Parathyroid adenoma (tissue), 2 donors: Measurements from ENCODE around the gene PRMT9.

Source experiments
- H2AFZ ChIP-seq: fragments of 300-600 bp; sonication (generic); one replicate; pipeline ENCODE4 v1.7.0; 2017; ENCODE audit warnings: antibody characterized with exemption, mild to moderate bottlenecking
- H3K27ac ChIP-seq: fragments of 300-600 bp; sonication (generic); one replicate; pipeline ENCODE4 v1.7.0; 2017
- H3K27me3 ChIP-seq: fragments of 300-600 bp; sonication (generic); one replicate; pipeline ENCODE4 v1.7.0; 2017; ENCODE audit warnings: low read length; ENCODE audit not compliant: control insufficient read depth, insufficient read depth
- H3K36me3 ChIP-seq: fragments of 300-600 bp; sonication (generic); one replicate; pipeline ENCODE4 v1.7.0; 2017; ENCODE audit warnings: low read length; ENCODE audit not compliant: control insufficient read depth, insufficient read depth
- H3K4me1 ChIP-seq: fragments of 300-600 bp; sonication (generic); one replicate; pipeline ENCODE4 v1.7.0; 2017; ENCODE audit warnings: control low read depth
- H3K4me2 ChIP-seq: fragments of 300-600 bp; sonication (generic); one replicate; pipeline ENCODE4 v1.7.0; 2017; ENCODE audit warnings: low read length
- H3K4me3 ChIP-seq: fragments of 300-600 bp; sonication (generic); one replicate; pipeline ENCODE4 v1.7.0; 2017; ENCODE audit warnings: low read depth, low read length
- H3K79me2 ChIP-seq: fragments of 300-600 bp; sonication (generic); one replicate; pipeline ENCODE4 v1.7.0; 2017; ENCODE audit warnings: control low read depth
- H3K9ac ChIP-seq: fragments of 300-600 bp; sonication (generic); one replicate; pipeline ENCODE4 v1.7.0; 2017; ENCODE audit warnings: mild to moderate bottlenecking
- H3K9me3 ChIP-seq: fragments of 300-600 bp; sonication (generic); one replicate; pipeline ENCODE4 v1.7.0; 2017; ENCODE audit warnings: low read length; ENCODE audit not compliant: control insufficient read depth
- TF ChIP-seq, protein P1 (sequence below): fragments of 300-600 bp; sonication (generic); IDR thresholded peaks from one replicate; pipeline ENCODE4 v1.7.0; 2017; ENCODE audit warnings: antibody characterized with exemption, mild to moderate bottlenecking
- donor health status: primary hyperparathyroidism.

The PRMT9 gene

DNA sequence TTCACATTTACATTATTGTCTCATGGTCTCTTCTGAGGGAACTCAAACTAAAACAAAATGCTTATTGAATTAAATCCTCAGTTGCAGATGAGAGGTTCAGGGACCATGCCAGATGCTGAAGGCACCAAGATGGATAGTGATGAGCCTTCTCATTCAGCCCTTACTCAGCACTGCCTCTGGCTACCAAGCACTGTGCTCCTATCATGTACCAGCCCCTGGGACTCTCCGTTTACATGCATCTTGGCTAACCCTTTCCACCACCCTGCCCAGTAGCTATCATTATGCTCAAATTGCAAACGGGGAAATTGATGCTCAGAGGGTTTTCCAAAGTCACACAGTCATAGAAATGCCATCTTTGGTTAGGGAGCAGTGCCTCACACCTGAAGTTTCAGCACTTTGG lies 89.4 kb downstream of the PRMT9 start:
- Histone ChIP-seq H3K4me3 (no peak overlapping the region), H3K4me2 (no peak overlapping the region), H3K79me2 (no peaks in the 10 kb centered on the region), H3K27me3 (no peaks in the 10 kb centered on the region), H3K9ac (no peak overlapping the region), H3K4me1 (peaks cover 23% of the 10 kb centered on the region), H3K27ac (peak overlapping the region; percentile 59), H3K9me3 (no peaks in the 10 kb centered on the region), H2AFZ (peak overlapping the region; percentile 15), H3K36me3 (no peaks in the 10 kb centered on the region)
- TF ChIP-seq, protein P1, sequence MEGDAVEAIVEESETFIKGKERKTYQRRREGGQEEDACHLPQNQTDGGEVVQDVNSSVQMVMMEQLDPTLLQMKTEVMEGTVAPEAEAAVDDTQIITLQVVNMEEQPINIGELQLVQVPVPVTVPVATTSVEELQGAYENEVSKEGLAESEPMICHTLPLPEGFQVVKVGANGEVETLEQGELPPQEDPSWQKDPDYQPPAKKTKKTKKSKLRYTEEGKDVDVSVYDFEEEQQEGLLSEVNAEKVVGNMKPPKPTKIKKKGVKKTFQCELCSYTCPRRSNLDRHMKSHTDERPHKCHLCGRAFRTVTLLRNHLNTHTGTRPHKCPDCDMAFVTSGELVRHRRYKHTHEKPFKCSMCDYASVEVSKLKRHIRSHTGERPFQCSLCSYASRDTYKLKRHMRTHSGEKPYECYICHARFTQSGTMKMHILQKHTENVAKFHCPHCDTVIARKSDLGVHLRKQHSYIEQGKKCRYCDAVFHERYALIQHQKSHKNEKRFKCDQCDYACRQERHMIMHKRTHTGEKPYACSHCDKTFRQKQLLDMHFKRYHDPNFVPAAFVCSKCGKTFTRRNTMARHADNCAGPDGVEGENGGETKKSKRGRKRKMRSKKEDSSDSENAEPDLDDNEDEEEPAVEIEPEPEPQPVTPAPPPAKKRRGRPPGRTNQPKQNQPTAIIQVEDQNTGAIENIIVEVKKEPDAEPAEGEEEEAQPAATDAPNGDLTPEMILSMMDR = no peak

- TF ChIP-seq, protein P1 = no peak
- H3K4me3 ChIP-seq = no peak overlapping the region
- no peak overlapping the region for H3K9ac ChIP-seq
- H3K4me2 ChIP-seq = no peak overlapping the region
- H3K79me2 ChIP-seq = no peaks in the 10 kb centered on the region
- peaks cover 21% of the 10 kb centered on the region for H3K4me1 ChIP-seq
- H2AFZ ChIP-seq = peak overlapping the region; percentile 15
- no peaks in the 10 kb centered on the region for H3K27me3 ChIP-seq
- no peaks in the 10 kb centered on the region for H3K36me3 ChIP-seq
- H3K27ac ChIP-seq = peak overlapping the region; percentile 59
- H3K9me3 ChIP-seq = no peaks in the 10 kb centered on the region
Observed at GRCh38 chr4:147594107-147594506, 89.9 kb downstream of the PRMT9 start.

- no peaks in the 10 kb centered on the region for H3K9me3 ChIP-seq
- no peak overlapping the region for H2AFZ ChIP-seq
- TF ChIP-seq, protein P1 = no peak
- peaks cover 7% of the 10 kb centered on the region for H3K4me1 ChIP-seq
- H3K4me3 ChIP-seq = no peak overlapping the region
- H3K27ac ChIP-seq = no peak overlapping the region
- no peaks in the 10 kb centered on the region for H3K36me3 ChIP-seq
- peaks cover under 1% of the 10 kb centered on the region for H3K79me2 ChIP-seq
- H3K27me3 ChIP-seq = no peaks in the 10 kb centered on the region
- no peak overlapping the region for H3K4me2 ChIP-seq
- no peak overlapping the region for H3K9ac ChIP-seq
Observed at GRCh38 chr4:147591106-147591505, 92.9 kb downstream of the PRMT9 start.

DNA sequence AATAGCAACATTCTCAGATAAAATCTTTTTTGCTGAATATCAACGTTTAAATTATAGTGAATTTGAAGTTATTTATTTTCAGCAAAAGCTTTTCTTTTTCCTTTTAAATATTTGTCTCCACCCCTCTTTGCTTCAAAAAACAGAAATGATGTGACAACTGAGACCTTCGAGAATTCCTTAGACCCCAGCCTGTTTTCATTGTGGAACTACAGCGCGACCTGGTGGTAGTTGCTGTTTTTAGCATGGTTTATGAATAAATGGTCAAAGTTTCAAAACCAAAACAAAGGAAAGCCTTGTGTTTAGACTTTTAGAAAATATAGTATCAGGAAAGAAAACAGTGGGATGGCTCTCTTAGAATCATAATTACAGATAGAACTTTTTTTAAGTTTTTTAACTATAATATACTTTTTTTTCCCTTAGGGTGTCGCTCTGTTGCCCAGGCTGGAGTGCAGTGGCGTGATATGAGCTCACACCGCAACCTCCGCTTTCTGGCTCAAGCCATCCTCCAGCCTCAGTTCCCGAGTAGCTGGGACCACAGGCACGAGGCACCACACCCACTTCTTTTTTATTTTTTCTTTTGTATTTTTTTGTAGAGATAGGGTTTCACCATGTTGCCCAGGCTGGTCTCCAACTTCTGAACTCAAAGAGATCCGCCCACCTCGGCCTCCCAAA lies 93.6 kb downstream of the PRMT9 start:
- Histone ChIP-seq H2AFZ (no peak overlapping the region), H3K79me2 (peaks cover 2% of the 10 kb centered on the region), H3K4me2 (peak overlapping the region; percentile 28), H3K9me3 (no peaks in the 10 kb centered on the region), H3K4me3 (no peak overlapping the region), H3K9ac (no peak overlapping the region), H3K36me3 (no peaks in the 10 kb centered on the region), H3K27ac (no peak overlapping the region), H3K4me1 (no peaks in the 10 kb centered on the region), H3K27me3 (no peaks in the 10 kb centered on the region)
- TF ChIP-seq, protein P1 = peak; percentile 68

- H3K79me2 ChIP-seq = peaks cover 2% of the 10 kb centered on the region
- no peaks in the 10 kb centered on the region for H3K4me1 ChIP-seq
- H3K36me3 ChIP-seq = no peaks in the 10 kb centered on the region
- no peak overlapping the region for H3K4me2 ChIP-seq
- no peak overlapping the region for H3K27ac ChIP-seq
- TF ChIP-seq, protein P1 = no peak
- peak overlapping the region; percentile 41 for H2AFZ ChIP-seq
- H3K27me3 ChIP-seq = no peaks in the 10 kb centered on the region
- H3K9me3 ChIP-seq = no peaks in the 10 kb centered on the region
- H3K4me3 ChIP-seq = no peak overlapping the region
- H3K9ac ChIP-seq = no peak overlapping the region
Observed at GRCh38 chr4:147589586-147589985, 94.4 kb downstream of the PRMT9 start.
